Trophoblast cell (in vitro differentiated cells and primary cell): Measurements from ENCODE around the gene LMBRD1. TPM values are rescaled to one million over a fixed set of nuclear protein-coding genes. Genes with fewer than 3 reads are reported as not detected.

ENCODE experiments used
- DNase-seq, 2 donors: peaks; one replicate each; pipeline ENCODE4 v3.0.0-alpha.2; 2016
- H2AFZ ChIP-seq: 2 replicates; pipeline ENCODE4 v1.6.1; 2013; ENCODE audit warnings: low read length, moderate library complexity, mild to moderate bottlenecking; ENCODE audit not compliant: insufficient read depth, poor library complexity
- H2AK5ac ChIP-seq: 2 replicates; pipeline ENCODE4 v1.6.1; 2013; ENCODE audit warnings: mild to moderate bottlenecking, low read length
- H2BK120ac ChIP-seq: 2 replicates; pipeline ENCODE4 v1.6.1; 2013; ENCODE audit warnings: low read length, mild to moderate bottlenecking, moderate library complexity; ENCODE audit not compliant: insufficient read depth, poor library complexity
- H2BK12ac ChIP-seq: 2 replicates; pipeline ENCODE4 v1.6.1; 2013; ENCODE audit warnings: mild to moderate bottlenecking, low read length, moderate library complexity
- H2BK5ac ChIP-seq: 2 replicates; pipeline ENCODE4 v1.6.1; 2013; ENCODE audit warnings: low read length, low read depth, moderate library complexity, mild to moderate bottlenecking; ENCODE audit not compliant: poor library complexity
- H3K14ac ChIP-seq: 2 replicates; pipeline ENCODE4 v1.6.1; 2013; ENCODE audit warnings: mild to moderate bottlenecking, low read length
- H3K18ac ChIP-seq: 2 replicates; pipeline ENCODE4 v1.6.1; 2013; ENCODE audit warnings: mild to moderate bottlenecking, low read length
- H3K23ac ChIP-seq: 2 replicates; pipeline ENCODE4 v1.6.1; 2013; ENCODE audit warnings: low read length
- H3K27ac ChIP-seq: 2 replicates; pipeline ENCODE4 v1.5.1; 2013; ENCODE audit warnings: low read depth, mild to moderate bottlenecking, inconsistent platforms, low read length, moderate library complexity
- H3K27me3 ChIP-seq: 2 replicates; pipeline ENCODE4 v1.6.1; 2013; ENCODE audit warnings: inconsistent platforms, mild to moderate bottlenecking, low read length, moderate library complexity; ENCODE audit not compliant: insufficient read depth
- H3K36me3 ChIP-seq, 2 experiments: 1 replicate in 1 of 2; 2 replicates in 1 of 2; pipeline ENCODE4 v1.6.1; 2013; ENCODE audit warnings: low read length in 2 of 2, mild to moderate bottlenecking in 2 of 2, moderate library complexity in 1 of 2; ENCODE audit not compliant: insufficient read depth in 2 of 2, control insufficient read depth in 1 of 2
- H3K4ac ChIP-seq: 2 replicates; pipeline ENCODE4 v1.6.1; 2013; ENCODE audit warnings: low read depth, mild to moderate bottlenecking, low read length, moderate library complexity
- H3K4me1 ChIP-seq, 2 experiments: 1 replicate in 1 of 2; 2 replicates in 1 of 2; pipeline ENCODE4 v1.6.1; 2013; ENCODE audit warnings: low read length in 2 of 2, mild to moderate bottlenecking in 2 of 2, moderate library complexity in 1 of 2; ENCODE audit not compliant: insufficient read depth in 2 of 2, control insufficient read depth in 1 of 2
- H3K4me2 ChIP-seq: 2 replicates; pipeline ENCODE4 v1.6.1; 2013; ENCODE audit warnings: inconsistent platforms, mild to moderate bottlenecking, low read length, moderate library complexity
- H3K4me3 ChIP-seq: 2 replicates; pipeline ENCODE4 v1.5.1; 2013; ENCODE audit warnings: mild to moderate bottlenecking, low read depth, low read length, inconsistent platforms
- H3K79me1 ChIP-seq: one replicate; pipeline ENCODE4 v1.6.1; 2013; ENCODE audit warnings: low read length
- H3K79me2 ChIP-seq: 2 replicates; pipeline ENCODE4 v1.6.1; 2013; ENCODE audit warnings: low read length, mild to moderate bottlenecking; ENCODE audit not compliant: control insufficient read depth, insufficient read depth, poor library complexity
- H3K9ac ChIP-seq: 2 replicates; pipeline ENCODE4 v1.6.1; 2013; ENCODE audit warnings: mild to moderate bottlenecking, low read length
- H3K9me3 ChIP-seq: 2 replicates; pipeline ENCODE4 v1.6.1; 2013; ENCODE audit warnings: low read depth, mild to moderate bottlenecking, control low read depth, inconsistent platforms, low read length; ENCODE audit not compliant: insufficient read depth
- H4K12ac ChIP-seq: 2 replicates; pipeline ENCODE4 v1.6.1; 2013; ENCODE audit warnings: low read depth, mild to moderate bottlenecking, low read length, moderate library complexity
- H4K8ac ChIP-seq: 2 replicates; pipeline ENCODE4 v1.6.1; 2013; ENCODE audit warnings: low read depth, mild to moderate bottlenecking, low read length, moderate library complexity
- H4K91ac ChIP-seq: one replicate; pipeline ENCODE4 v1.6.1; 2013; ENCODE audit warnings: low read depth, mild to moderate bottlenecking, low read length, moderate library complexity
- WGBS: extraction: QIAGEN DNeasy Blood & Tissue Kit; methylation state at CpG from one replicate; pipeline ENCODE4 v1.1.7; 2013; ENCODE audit warnings: missing lambda C conversion rate; ENCODE audit not compliant: insufficient read length, insufficient coverage; ENCODE audit errors: extremely low coverage; 5-methylcytosine and 5-hydroxymethylcytosine counted together
- polyA plus RNA-seq: library from polyadenylated mRNA; stranded (reverse); fragments of 200-250 nt; gene quantifications from 2 replicates; pipeline ENCODE4 v1.2.3, GENCODE V29; 2013

The LMBRD1 gene
- polyA plus RNA-seq: 44.2 and 45.2 TPM in 2 replicates

- peak within 1 kb of the TSS; percentile 99 for H3K9ac ChIP-seq
- H2AK5ac ChIP-seq: peak within 1 kb of the TSS; percentile 57
- H3K27ac ChIP-seq: peak within 1 kb of the TSS; percentile 94
- DNase-seq: peak; percentile 96 to 99
- H4K91ac ChIP-seq: peak within 1 kb of the TSS; percentile 93
- peak within 1 kb of the TSS; percentile 77 for H3K4me2 ChIP-seq
- peaks cover 13% of the 10 kb centered on the region for H3K79me1 ChIP-seq
- H3K23ac ChIP-seq: no peak within 1 kb of the TSS
- H3K9me3 ChIP-seq: no peaks in the 10 kb centered on the region
- H3K79me2 ChIP-seq: peaks cover 9% of the 10 kb centered on the region
- H2BK120ac ChIP-seq: peak within 1 kb of the TSS; percentile 48
- H3K4me1 ChIP-seq: peaks cover 3 to 12% of the 10 kb centered on the region in 2 experiments
- no CpG with 5 or more reads among the region's 39 CpGs for WGBS
- H3K27me3 ChIP-seq: no peaks in the 10 kb centered on the region
- peak within 1 kb of the TSS; percentile 83 for H4K12ac ChIP-seq
- H3K14ac ChIP-seq: peak within 1 kb of the TSS; percentile 83
- H3K18ac ChIP-seq: peak within 1 kb of the TSS; percentile 95
- H2AFZ ChIP-seq: peak within 1 kb of the TSS; percentile 86
- H3K4ac ChIP-seq: peak within 1 kb of the TSS; percentile 90
- H2BK12ac ChIP-seq: peak within 1 kb of the TSS; percentile 45
- peak within 1 kb of the TSS; percentile 89 for H2BK5ac ChIP-seq
- H4K8ac ChIP-seq: peak within 1 kb of the TSS; percentile 91
- peaks cover 0 to 2% of the 10 kb centered on the region in 2 experiments for H3K36me3 ChIP-seq
- H3K4me3 ChIP-seq: peak within 1 kb of the TSS; percentile 83
Measured at GRCh38 chr6:69796642-69797390, at the start of gene LMBRD1. Gene LMBRD1 (minus strand): TSS chr6:69797010. CDS start chr6:69796881, 129 bp downstream.

DNA sequence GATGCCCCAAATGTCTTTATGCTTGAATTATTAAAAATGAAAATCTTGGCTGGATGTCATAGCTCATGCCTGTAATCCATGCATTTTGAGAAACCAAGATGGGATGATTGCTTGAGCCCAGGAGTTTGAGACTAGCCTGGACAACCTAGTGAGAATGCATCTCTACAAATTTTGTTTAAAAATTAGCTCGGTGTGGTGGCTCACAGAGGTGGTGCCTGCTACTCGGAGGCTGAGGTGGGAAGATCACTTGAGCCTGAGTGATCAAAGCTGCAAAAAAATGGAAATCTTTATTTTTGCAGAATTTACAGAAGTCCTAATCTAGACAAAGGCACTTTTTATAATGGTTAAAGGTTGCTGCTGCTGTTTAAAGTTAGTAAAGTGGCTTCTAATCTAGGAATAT lies 49.5 kb upstream of the LMBRD1 start:
- no peaks in the 10 kb centered on the region for H3K4me1 ChIP-seq
- H3K9me3 ChIP-seq: no peaks in the 10 kb centered on the region
- H2AFZ ChIP-seq: no peak overlapping the region
- no peaks in the 10 kb centered on the region for H3K36me3 ChIP-seq
- H2AK5ac ChIP-seq: no peak overlapping the region
- H4K12ac ChIP-seq: no peak overlapping the region
- no peak overlapping the region for H3K18ac ChIP-seq
- DNase-seq: no peak
- no peak overlapping the region for H3K4ac ChIP-seq
- no peaks in the 10 kb centered on the region for H3K79me2 ChIP-seq
- no peak overlapping the region for H4K91ac ChIP-seq
- H3K9ac ChIP-seq: no peak overlapping the region
- H2BK120ac ChIP-seq: no peak overlapping the region
- no peak overlapping the region for H3K23ac ChIP-seq
- H3K14ac ChIP-seq: no peak overlapping the region
- no peaks in the 10 kb centered on the region for H3K79me1 ChIP-seq
- H4K8ac ChIP-seq: no peak overlapping the region
- H3K27me3 ChIP-seq: no peaks in the 10 kb centered on the region
- no peak overlapping the region for H3K4me2 ChIP-seq
- H2BK5ac ChIP-seq: no peak overlapping the region
- no peak overlapping the region for H3K4me3 ChIP-seq
- WGBS: no CpG with 5 or more reads among the region's 2 CpGs
- H2BK12ac ChIP-seq: no peak overlapping the region
- no peak overlapping the region for H3K27ac ChIP-seq

- Histone ChIP-seq H3K36me3 (no peaks in the 10 kb centered on the region), H3K79me2 (no peaks in the 10 kb centered on the region), H2BK12ac (no peak overlapping the region), H3K4me3 (no peak overlapping the region), H3K27ac (no peak overlapping the region), H2BK120ac (no peak overlapping the region), H2AK5ac (no peak overlapping the region), H3K4ac (no peak overlapping the region), H3K4me2 (no peak overlapping the region), H4K8ac (no peak overlapping the region), H4K91ac (no peak overlapping the region), H3K9me3 (no peaks in the 10 kb centered on the region), H3K9ac (no peak overlapping the region), H3K18ac (no peak overlapping the region), H3K27me3 (no peaks in the 10 kb centered on the region), H3K79me1 (no peaks in the 10 kb centered on the region), H2BK5ac (no peak overlapping the region), H3K4me1 (no peaks in the 10 kb centered on the region), H4K12ac (no peak overlapping the region), H2AFZ (no peak overlapping the region), H3K14ac (no peak overlapping the region), H3K23ac (no peak overlapping the region)
- DNase-seq: no peak
- no CpG with 5 or more reads among the region's 1 CpG for WGBS
Measured at GRCh38 chr6:69843189-69843588, 46.4 kb upstream of the LMBRD1 start.

DNA sequence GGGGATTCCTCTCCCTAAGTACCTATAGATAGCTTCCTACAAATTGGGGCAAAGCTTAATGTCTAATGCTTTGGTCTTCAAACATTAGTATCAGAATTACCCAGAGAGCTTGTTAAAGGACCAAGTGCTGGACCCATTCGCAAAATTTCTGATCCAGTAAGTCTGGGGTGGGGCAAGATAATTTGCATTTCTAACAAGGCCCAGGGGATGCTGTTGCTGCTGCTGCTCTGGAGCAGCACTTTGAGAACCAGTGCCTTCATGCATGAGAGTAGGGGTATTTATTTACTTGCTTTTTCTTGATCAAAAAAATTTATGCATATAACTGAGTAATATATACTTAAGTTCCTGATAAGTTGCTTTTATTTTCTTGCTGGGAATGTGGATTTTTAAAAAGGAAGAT lies 45.1 kb upstream of the LMBRD1 start:
- H3K9me3 ChIP-seq: no peaks in the 10 kb centered on the region
- H3K27ac ChIP-seq: no peak overlapping the region
- H3K4ac ChIP-seq: no peak overlapping the region
- no peak overlapping the region for H4K12ac ChIP-seq
- no peak overlapping the region for H3K4me2 ChIP-seq
- DNase-seq: no peak
- no peak overlapping the region for H4K8ac ChIP-seq
- H2AFZ ChIP-seq: no peak overlapping the region
- H3K79me2 ChIP-seq: no peaks in the 10 kb centered on the region
- H2BK12ac ChIP-seq: no peak overlapping the region
- H4K91ac ChIP-seq: no peak overlapping the region
- H3K9ac ChIP-seq: no peak overlapping the region
- no CpG with 5 or more reads among the region's 1 CpG for WGBS
- H3K23ac ChIP-seq: no peak overlapping the region
- no peaks in the 10 kb centered on the region for H3K4me1 ChIP-seq
- no peak overlapping the region for H2AK5ac ChIP-seq
- H2BK5ac ChIP-seq: no peak overlapping the region
- H3K4me3 ChIP-seq: no peak overlapping the region
- H3K18ac ChIP-seq: no peak overlapping the region
- H3K27me3 ChIP-seq: no peaks in the 10 kb centered on the region
- no peaks in the 10 kb centered on the region for H3K79me1 ChIP-seq
- H3K14ac ChIP-seq: no peak overlapping the region
- H2BK120ac ChIP-seq: no peak overlapping the region
- no peaks in the 10 kb centered on the region for H3K36me3 ChIP-seq
